Fibroblast of villous mesenchyme (primary cell): Measurements from ENCODE around the gene ARMH3. TPM values are rescaled to one million over a fixed set of nuclear protein-coding genes. Genes with fewer than 3 reads are reported as not detected.

Experiments used
- DNase-seq: peaks from one replicate; pipeline ENCODE4 v3.0.0-alpha.2; 2010; ENCODE audit warnings: low read depth
- H3K4me3 ChIP-seq: 2 replicates; pipeline ENCODE4 v1.5.1; 2011; ENCODE audit warnings: low read depth, mild to moderate bottlenecking, low read length
- total RNA-seq: library from RNA; depleted of rRNA; stranded (reverse); fragments of >200 nt; gene quantifications from 2 replicates; pipeline ENCODE4 v1.2.3, GENCODE V29; 2012
- TF ChIP-seq, protein P1 (sequence below): IDR thresholded peaks from 2 replicates; pipeline ENCODE4 v1.5.1; 2012; ENCODE audit warnings: low read depth, mild to moderate bottlenecking, low read length; ENCODE audit not compliant: insufficient read depth

The ARMH3 gene
- total RNA-seq, 1 donor, result 10.4 TPM

GRCh38 chr10:101968940-101969321 is 87.0 kb downstream of the ARMH3 start:
- no peak for DNase-seq
- H3K4me3 ChIP-seq, result no peak overlapping the region
- TF ChIP-seq, protein P1, sequence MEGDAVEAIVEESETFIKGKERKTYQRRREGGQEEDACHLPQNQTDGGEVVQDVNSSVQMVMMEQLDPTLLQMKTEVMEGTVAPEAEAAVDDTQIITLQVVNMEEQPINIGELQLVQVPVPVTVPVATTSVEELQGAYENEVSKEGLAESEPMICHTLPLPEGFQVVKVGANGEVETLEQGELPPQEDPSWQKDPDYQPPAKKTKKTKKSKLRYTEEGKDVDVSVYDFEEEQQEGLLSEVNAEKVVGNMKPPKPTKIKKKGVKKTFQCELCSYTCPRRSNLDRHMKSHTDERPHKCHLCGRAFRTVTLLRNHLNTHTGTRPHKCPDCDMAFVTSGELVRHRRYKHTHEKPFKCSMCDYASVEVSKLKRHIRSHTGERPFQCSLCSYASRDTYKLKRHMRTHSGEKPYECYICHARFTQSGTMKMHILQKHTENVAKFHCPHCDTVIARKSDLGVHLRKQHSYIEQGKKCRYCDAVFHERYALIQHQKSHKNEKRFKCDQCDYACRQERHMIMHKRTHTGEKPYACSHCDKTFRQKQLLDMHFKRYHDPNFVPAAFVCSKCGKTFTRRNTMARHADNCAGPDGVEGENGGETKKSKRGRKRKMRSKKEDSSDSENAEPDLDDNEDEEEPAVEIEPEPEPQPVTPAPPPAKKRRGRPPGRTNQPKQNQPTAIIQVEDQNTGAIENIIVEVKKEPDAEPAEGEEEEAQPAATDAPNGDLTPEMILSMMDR, result no peak

DNA sequence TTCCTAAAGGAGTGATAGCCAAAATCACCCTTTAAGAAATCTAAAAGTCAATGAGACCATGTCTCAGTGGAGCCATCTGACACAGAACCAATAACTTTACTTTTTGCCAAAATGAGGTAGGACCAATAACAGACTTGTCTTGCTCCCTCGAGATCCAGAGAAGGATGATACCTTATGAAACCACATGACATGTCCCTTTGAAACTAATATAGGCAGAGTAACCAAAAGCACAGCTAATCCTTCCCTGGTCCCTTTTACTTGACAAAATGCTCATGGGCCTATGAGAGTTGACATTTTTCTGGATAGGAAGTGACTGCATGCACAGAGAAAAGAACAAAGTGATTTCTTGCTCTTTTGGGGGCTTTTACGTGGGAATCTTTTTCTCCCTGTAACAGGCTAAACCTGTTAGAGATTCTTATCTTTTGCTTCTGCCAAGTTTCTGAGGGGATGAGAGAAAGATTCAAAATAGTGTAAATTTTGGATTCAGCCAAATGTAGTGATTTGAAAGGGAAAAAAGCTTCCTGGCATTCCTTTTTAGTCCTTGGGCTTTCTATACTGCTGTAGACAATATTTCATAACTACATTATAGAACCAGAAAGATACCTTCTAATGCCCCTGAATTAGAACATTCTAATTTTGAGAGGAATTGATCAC is 87.6 kb downstream of the ARMH3 start:
- TF ChIP-seq, protein P1, result no peak
- no peak overlapping the region for H3K4me3 ChIP-seq
- DNase-seq, result no peak

GRCh38 chr10:101967713-101968112 is 88.3 kb downstream of the ARMH3 start:
- TF ChIP-seq, protein P1, result no peak
- DNase-seq, result no peak
- no peak overlapping the region for H3K4me3 ChIP-seq

- no peak overlapping the region for H3K4me3 ChIP-seq
- no peak for DNase-seq
- TF ChIP-seq, protein P1, result no peak
Measured at GRCh38 chr10:101967119-101967518, 88.9 kb downstream of the ARMH3 start.

DNA sequence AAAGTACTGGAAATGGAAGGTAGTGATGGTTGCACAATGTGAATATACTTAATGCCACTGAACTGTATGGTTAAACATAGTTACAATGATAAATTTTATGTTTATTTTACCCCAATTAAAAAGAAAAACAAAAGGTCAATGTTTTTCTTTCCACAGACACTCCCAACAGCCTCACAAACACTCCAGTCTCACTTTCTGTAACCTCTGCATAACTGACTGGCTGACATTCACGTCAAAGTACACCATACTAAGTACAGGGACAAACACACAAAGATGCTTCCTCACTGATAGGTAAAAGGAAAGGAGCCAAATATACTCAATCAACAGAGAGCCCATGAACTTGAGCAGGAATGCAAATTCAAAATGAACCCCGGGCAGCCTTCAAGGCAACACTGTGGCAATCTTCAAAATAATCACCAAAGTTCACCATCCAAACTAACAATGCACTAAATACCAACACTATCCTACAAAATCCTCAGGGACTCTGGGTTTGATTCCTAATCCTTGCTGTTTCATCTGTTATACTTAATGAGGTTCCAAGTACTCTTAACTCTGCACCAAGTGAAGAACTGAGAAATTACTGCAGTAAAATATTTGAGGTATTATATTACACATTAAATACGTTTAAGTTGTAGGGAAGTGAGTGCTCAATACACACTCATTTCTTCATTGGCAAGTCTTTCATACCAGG is 90.8 kb downstream of the ARMH3 start:
- TF ChIP-seq, protein P1, result no peak
- DNase-seq, result peak; percentile 68
- H3K4me3 ChIP-seq, result no peak overlapping the region

DNA sequence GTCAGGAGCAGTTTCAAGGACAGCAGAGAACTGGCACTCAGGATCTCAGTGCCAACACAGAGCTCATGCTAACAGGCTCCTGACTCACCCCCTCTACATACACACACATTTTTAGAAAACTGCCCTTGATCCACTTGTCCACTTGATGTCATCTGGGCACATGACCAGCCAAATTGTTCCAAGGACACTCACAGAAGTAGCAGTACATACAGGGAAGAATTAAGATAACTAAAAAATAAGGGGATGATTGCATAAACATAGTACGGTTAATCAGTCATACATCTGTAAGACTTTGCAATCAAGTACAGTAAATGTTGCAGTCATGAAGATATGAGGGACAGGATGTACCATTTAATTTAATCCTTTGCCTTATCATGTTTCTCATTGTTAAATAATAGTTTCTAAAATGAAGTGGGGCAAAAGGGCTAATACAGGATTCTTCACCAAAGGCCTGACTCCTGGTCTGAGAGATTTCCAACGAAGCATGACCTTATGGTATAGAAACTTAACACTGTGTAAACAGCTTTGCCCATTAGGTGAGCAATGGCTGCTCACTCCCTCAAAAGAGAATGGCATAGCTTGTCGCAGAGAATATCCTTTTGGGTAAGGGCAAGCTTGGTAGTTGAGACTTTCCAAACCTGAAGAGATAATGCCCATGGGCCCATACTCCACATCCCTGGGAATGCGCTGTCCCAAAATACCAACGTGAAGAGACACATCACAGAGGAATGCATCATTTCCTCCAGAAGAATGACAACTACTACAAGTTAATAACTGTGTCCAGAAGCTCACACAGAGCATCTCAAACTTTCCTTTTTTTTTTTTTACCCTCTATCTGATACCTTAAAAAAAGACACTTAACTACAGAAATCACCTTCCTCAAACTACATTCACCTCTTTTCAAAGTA is 94.1 kb downstream of the ARMH3 start:
- peak; percentile 51 for DNase-seq
- TF ChIP-seq, protein P1, result no peak
- no peak overlapping the region for H3K4me3 ChIP-seq
